H1 (cell line): ENCODE measurements around the gene LCN15. TPM values are rescaled to one million over a fixed set of nuclear protein-coding genes. Genes with fewer than 3 reads are reported as not detected.

Experiments used
- CTCF ChIA-PET: fragments of 300-600 bp; sonication (Branson Sonifier 250); formaldehyde crosslinking; loops from one replicate; lab custom pipeline; 2021; ENCODE audit not compliant: partially characterized antibody; lab: Charles Lee
- POLR2A ChIA-PET: fragments of 300-600 bp; sonication (Branson Sonifier 250); formaldehyde crosslinking; loops from one replicate; lab custom pipeline; 2021; ENCODE audit warnings: inconsistent platforms; ENCODE audit not compliant: partially characterized antibody; lab: Charles Lee
- DNase-seq, 2 experiments: peaks; one replicate each; pipeline versions ENCODE4 v3.0.0 to v3.0.0-alpha.2; 2010 to 2022; ENCODE audit warnings: low spot score in 2 of 2, low read depth in 1 of 2, mixed read lengths in 1 of 2
- FAIRE-seq: peaks from 2 replicates; lab custom pipeline; 2011; peaks lifted over from hg19 to GRCh38; lab: Jason Lieb, UNC
- H2AFZ ChIP-seq: 2 replicates; pipeline ENCODE4 v1.8.1; 2012; ENCODE audit warnings: low read length, inconsistent platforms
- H2AK5ac ChIP-seq: 2 replicates; pipeline ENCODE4 v1.6.1; 2013; ENCODE audit warnings: low read depth, low read length
- H2BK120ac ChIP-seq: replicated peaks from 2 replicates; pipeline ENCODE3; 2013; ENCODE audit warnings: low read depth, low read length, inconsistent platforms
- H2BK12ac ChIP-seq: 2 replicates; pipeline ENCODE4 v1.6.1; 2013; ENCODE audit warnings: low read depth, low read length
- H2BK15ac ChIP-seq: 2 replicates; pipeline ENCODE4 v1.6.1; 2013; ENCODE audit warnings: low read length
- H2BK20ac ChIP-seq: 2 replicates; pipeline ENCODE4 v1.6.1; 2013; ENCODE audit warnings: low read length
- H2BK5ac ChIP-seq: 2 replicates; pipeline ENCODE4 v1.6.1; 2013; ENCODE audit warnings: low read depth, low read length
- H3K14ac ChIP-seq: 2 replicates; pipeline ENCODE4 v1.6.1; 2013; ENCODE audit warnings: inconsistent platforms; ENCODE audit not compliant: insufficient read length
- H3K18ac ChIP-seq: 2 replicates; pipeline ENCODE4 v1.6.1; 2013; ENCODE audit warnings: low read length; ENCODE audit errors: extremely low read depth
- H3K23ac ChIP-seq: 2 replicates; pipeline ENCODE4 v1.6.1; 2013; ENCODE audit warnings: inconsistent platforms; ENCODE audit not compliant: insufficient read length
- H3K23me2 ChIP-seq: 2 replicates; pipeline ENCODE4 v1.6.1; 2013; ENCODE audit warnings: low read depth, low read length
- H3K27ac ChIP-seq: 2 replicates; pipeline ENCODE4 v1.6.1; 2011; ENCODE audit warnings: low read depth, low read length, inconsistent platforms
- H3K27me3 ChIP-seq, 4 experiments: replicated peaks in 1 of 4; 1 replicate in 1 of 4; 2 replicates in 3 of 4; pipeline versions ENCODE4 v1.6.1 to v1.8.1; 2011 to 2013; ENCODE audit warnings: low read length in 3 of 4, mild to moderate bottlenecking in 3 of 4, inconsistent platforms in 2 of 4, mixed read lengths in 2 of 4, moderate library complexity in 1 of 4; ENCODE audit not compliant: control insufficient read depth in 3 of 4, insufficient read depth in 3 of 4; ENCODE audit errors: extremely low read depth in 1 of 4
- H3K36me3 ChIP-seq, 4 experiments: 2 replicates each; pipeline versions ENCODE4 v1.6.1 to v1.8.1; 2011 to 2013; ENCODE audit warnings: mild to moderate bottlenecking in 4 of 4, low read length in 3 of 4, moderate library complexity in 2 of 4, control low read depth in 1 of 4, inconsistent platforms in 1 of 4; ENCODE audit not compliant: insufficient read depth in 4 of 4, control insufficient read depth in 2 of 4
- H3K4ac ChIP-seq: replicated peaks from 2 replicates; pipeline ENCODE3; 2013; ENCODE audit warnings: low read length, low read depth, mixed read lengths, inconsistent platforms; ENCODE audit not compliant: insufficient read length
- H3K4me1 ChIP-seq, 4 experiments: replicated peaks in 1 of 4; 1 replicate in 1 of 4; 2 replicates in 3 of 4; pipeline versions ENCODE4 v1.6.1 to v1.8.1; 2011 to 2013; ENCODE audit warnings: low read length in 3 of 4, inconsistent platforms in 2 of 4, mixed read lengths in 1 of 4; ENCODE audit not compliant: insufficient read depth in 4 of 4, control insufficient read depth in 3 of 4
- H3K4me2 ChIP-seq, 2 experiments: 2 replicates each; pipeline versions ENCODE4 v1.6.1 to v1.8.1; 2011 to 2013; ENCODE audit warnings: low read depth in 2 of 2, low read length in 2 of 2, control low read depth in 1 of 2, inconsistent platforms in 1 of 2, mild to moderate bottlenecking in 1 of 2; ENCODE audit not compliant: insufficient read depth in 1 of 2
- H3K4me3 ChIP-seq, 4 experiments: fragments of 200-600, 300-600 bp in 1 of 4; sonication (generic), shearing (Covaris generic), sonication (Bioruptor Twin) in 1 of 4; 2 replicates each; pipeline versions ENCODE4 v1.5.1 to v1.8.1; 2011 to 2016; ENCODE audit warnings: low read length in 4 of 4, low read depth in 3 of 4, control low read depth in 2 of 4, inconsistent platforms in 2 of 4, mild to moderate bottlenecking in 2 of 4, mixed read lengths in 1 of 4, moderate library complexity in 1 of 4; ENCODE audit not compliant: insufficient read depth in 2 of 4; ENCODE audit errors: extremely low read depth in 1 of 4
- H3K56ac ChIP-seq: replicated peaks from 2 replicates; pipeline ENCODE3; 2013; ENCODE audit warnings: low read depth, mild to moderate bottlenecking, mixed read lengths, low read length, inconsistent platforms; ENCODE audit not compliant: insufficient read length
- H3K79me1 ChIP-seq: 2 replicates; pipeline ENCODE4 v1.6.1; 2013; ENCODE audit warnings: low read depth, low read length, control low read depth
- H3K79me2 ChIP-seq, 2 experiments: 2 replicates each; pipeline versions ENCODE4 v1.6.1 to v1.8.1; 2012 to 2013; ENCODE audit warnings: low read length in 2 of 2, mild to moderate bottlenecking in 2 of 2, inconsistent platforms in 1 of 2; ENCODE audit not compliant: insufficient read depth in 2 of 2, control insufficient read depth in 1 of 2
- H3K9ac ChIP-seq, 4 experiments: replicated peaks in 1 of 4; 1 replicate in 1 of 4; 2 replicates in 3 of 4; pipeline versions ENCODE4 v1.6.1 to v1.8.1; 2011 to 2013; ENCODE audit warnings: low read depth in 3 of 4, low read length in 3 of 4, control low read depth in 2 of 4, mild to moderate bottlenecking in 2 of 4, moderate library complexity in 2 of 4, inconsistent platforms in 1 of 4; ENCODE audit errors: extremely low read depth in 1 of 4
- H3K9me3 ChIP-seq, 2 experiments: 2 replicates each; pipeline versions ENCODE4 v1.6.1 to v1.8.1; 2012 to 2013; ENCODE audit warnings: mild to moderate bottlenecking in 2 of 2, moderate library complexity in 2 of 2, control low read depth in 1 of 2, inconsistent platforms in 1 of 2, low read depth in 1 of 2, low read length in 1 of 2, mixed read lengths in 1 of 2; ENCODE audit not compliant: insufficient read depth in 2 of 2
- H4K20me1 ChIP-seq, 2 experiments: replicated peaks in 1 of 2; 2 replicates each; pipeline versions ENCODE3 to v1.8.1; 2011 to 2013; ENCODE audit warnings: inconsistent platforms in 2 of 2, low read length in 2 of 2, mild to moderate bottlenecking in 1 of 2; ENCODE audit not compliant: insufficient read depth in 2 of 2, control insufficient read depth in 1 of 2
- H4K5ac ChIP-seq: 2 replicates; pipeline ENCODE4 v1.6.1; 2013; ENCODE audit warnings: low read length, low read depth, mixed read lengths, inconsistent platforms; ENCODE audit not compliant: insufficient read length
- H4K8ac ChIP-seq: 2 replicates; pipeline ENCODE4 v1.8.0; 2013; ENCODE audit warnings: mild to moderate bottlenecking, moderate library complexity, low read length, inconsistent platforms; ENCODE audit not compliant: insufficient read depth; ENCODE audit errors: extremely low read depth
- H4K91ac ChIP-seq: replicated peaks from 2 replicates; pipeline ENCODE3; 2013; ENCODE audit warnings: low read length, mixed read lengths, inconsistent platforms; ENCODE audit not compliant: insufficient read length
- CBX8 ChIP-seq: fragments of 300-800, 300-1000 bp; sonication (generic); IDR thresholded peaks from 2 replicates; pipeline ENCODE4 v1.7.1; 2016; ENCODE audit warnings: low read depth, low read length, borderline replicate concordance
- CTBP2 ChIP-seq: IDR thresholded peaks from 2 replicates; pipeline ENCODE4 v1.7.0; 2011; ENCODE audit warnings: borderline replicate concordance, mild to moderate bottlenecking, moderate library complexity, mixed read lengths, low read length; ENCODE audit not compliant: insufficient read depth, insufficient read length
- GABPA ChIP-seq: IDR thresholded peaks from 2 replicates; pipeline ENCODE4 v1.6.1; 2011; ENCODE audit warnings: mild to moderate bottlenecking, low read length, moderate library complexity, borderline replicate concordance; ENCODE audit not compliant: insufficient read depth
- GTF2F1 ChIP-seq: IDR thresholded peaks from 2 replicates; pipeline ENCODE4 v1.6.1; 2012; ENCODE audit warnings: low read depth, low read length, improper control_type of control experiment, borderline replicate concordance
- JUN ChIP-seq: IDR thresholded peaks from 2 replicates; pipeline ENCODE4 v1.6.1; 2011; ENCODE audit warnings: low read depth, mild to moderate bottlenecking, improper control_type of control experiment, low read length
- JUND ChIP-seq: IDR thresholded peaks from 2 replicates; pipeline ENCODE4 v1.6.1; 2011; ENCODE audit warnings: mild to moderate bottlenecking, improper control_type of control experiment, low read length
- KDM1A ChIP-seq: fragments of 200-600, 300-600 bp; sonication (generic); IDR thresholded peaks from 2 replicates; pipeline ENCODE4 v1.7.1; 2016; ENCODE audit warnings: mild to moderate bottlenecking, low read length, borderline replicate concordance
- MAFK ChIP-seq: IDR thresholded peaks from 2 replicates; pipeline ENCODE4 v1.6.1; 2012; ENCODE audit warnings: low read depth, mild to moderate bottlenecking, improper control_type of control experiment, low read length
- POLR2A ChIP-seq, 2 experiments: IDR thresholded peaks; 1 replicate in 1 of 2; 2 replicates in 1 of 2; pipeline ENCODE4 v1.6.1; 2011; ENCODE audit warnings: low read depth in 2 of 2, low read length in 2 of 2, mild to moderate bottlenecking in 2 of 2; ENCODE audit errors: control extremely low read depth in 1 of 2
- POLR2AphosphoS5 ChIP-seq: IDR thresholded peaks from 2 replicates; pipeline ENCODE4 v1.6.1; 2011; ENCODE audit warnings: low read depth, low read length
- RFX5 ChIP-seq: IDR thresholded peaks from 2 replicates; pipeline ENCODE4 v1.6.1; 2011; ENCODE audit warnings: low read depth, low read length, improper control_type of control experiment, borderline replicate concordance
- SP1 ChIP-seq: IDR thresholded peaks from 2 replicates; pipeline ENCODE4 v1.6.1; 2011; ENCODE audit warnings: low read depth, low read length
- SUZ12 ChIP-seq: fragments of 200-600 bp; sonication (generic); IDR thresholded peaks from 2 replicates; pipeline ENCODE4 v1.6.1; 2012; ENCODE audit warnings: mild to moderate bottlenecking, inconsistent platforms, low read length, moderate library complexity, mixed read lengths
- TAF7 ChIP-seq: optimal IDR thresholded peaks from 2 replicates; pipeline ENCODE3; 2011; ENCODE audit warnings: low read depth, mild to moderate bottlenecking, inconsistent platforms, low read length, moderate library complexity, borderline replicate concordance
- WGBS, 2 experiments: shearing (Covaris generic) in 1 of 2; methylation state at CpG; one replicate each; pipeline versions ENCODE4 v1.1.6 to v1.1.7; 2013 to 2015; ENCODE audit warnings: low lambda C conversion rate in 2 of 2, mixed read lengths in 2 of 2, inconsistent platforms in 1 of 2, low coverage in 1 of 2, missing lambda C conversion rate in 1 of 2; ENCODE audit not compliant: insufficient replicate concordance in 2 of 2, insufficient coverage in 1 of 2, insufficient read length in 1 of 2; ENCODE audit errors: extremely low coverage in 1 of 2, missing lambda C conversion rate in 1 of 2; 5-methylcytosine and 5-hydroxymethylcytosine counted together
- polyA plus RNA-seq, 7 experiments: library from polyadenylated mRNA; depleted of rRNA in 3 of 7; stranded (reverse) in 5 of 7; unstranded in 2 of 7; fragments of >200 nt in 5 of 7; fragments of 200-250 nt in 2 of 7; gene quantifications; 1 replicate in 5 of 7; 2 replicates in 1 of 7; 4 replicates in 1 of 7; pipeline versions ENCODE4 v1.2.1 to v1.2.3, GENCODE V29; 2011 to 2013; ENCODE audit warnings: missing spikeins in 2 of 7, mixed read lengths in 2 of 7
- total RNA-seq: library from RNA; stranded (reverse); fragmentation: NEBNext Ultra II Directional; extraction: Animal tissue kit (Norgen Biotek cat#: 25700); gene quantifications from 2 replicates; pipeline ENCODE4 v1.2.1, GENCODE V29; 2021

Gene LCN15
- total and polyA plus RNA-seq, 2 of the 8 experiments (the other 6 are each of a cell fraction or from before 2014, with no cell fraction given): 0.08 to 0.47 TPM

DNA sequence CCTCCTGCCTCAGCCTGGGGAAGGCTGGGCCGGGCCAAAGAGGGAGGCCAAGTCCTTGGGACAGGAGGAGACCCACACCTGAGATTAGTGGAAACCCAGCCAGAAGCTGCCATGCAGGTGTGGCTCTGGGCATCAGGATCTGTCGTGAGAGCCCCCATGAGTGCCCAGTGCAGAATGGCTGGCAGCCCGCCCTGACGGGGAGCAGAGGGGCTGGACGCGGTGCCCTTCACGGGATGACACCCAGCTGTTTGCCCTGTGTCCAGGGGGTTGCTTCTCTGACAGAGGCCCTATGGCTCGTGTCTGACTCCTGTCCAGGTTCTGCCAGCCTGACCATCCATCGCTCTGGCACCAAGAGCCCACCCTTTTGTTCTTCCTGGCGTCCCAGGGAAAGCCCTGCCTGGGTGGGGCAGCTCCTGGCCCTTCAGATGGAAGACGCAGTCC, 43.4 kb downstream of the LCN15 start:
- Histone ChIP-seq H3K4me2 (no peak overlapping the region), H2BK12ac (no peak overlapping the region), H3K79me1 (peaks cover 6% of the 10 kb centered on the region), H3K4me1 (peaks cover 0 to 13% (median 1%) of the 10 kb centered on the region in 4 experiments; a peak in 4 of 7 replicates), H3K4ac (no peak overlapping the region), H3K14ac (no peak overlapping the region), H2AFZ (no peak overlapping the region), H3K36me3 (peaks cover 13 to 38% (median 27%) of the 10 kb centered on the region in 4 experiments; a peak in 7 of 8 replicates), H3K4me3 (no peak overlapping the region), H2BK15ac (no peak overlapping the region), H3K18ac (no peak overlapping the region), H2BK120ac (no peak overlapping the region), H4K20me1 (peaks cover 16 to 39% of the 10 kb centered on the region in 2 experiments), H2AK5ac (no peak overlapping the region), H3K23ac (no peak overlapping the region), H3K23me2 (no peaks in the 10 kb centered on the region; the same call in 1 of the 2 replicates), H2BK20ac (no peak overlapping the region), H3K9me3 (no peaks in the 10 kb centered on the region), H2BK5ac (0 out of 2 replicates have a peak overlapping the region, but pooled peaks have one; percentile 16), H4K91ac (no peak overlapping the region), H4K5ac (no peak overlapping the region), H3K27me3 (no peaks in the 10 kb centered on the region), H4K8ac (no peak overlapping the region), H3K56ac (no peak overlapping the region), H3K9ac (no peak overlapping the region), H3K27ac (no peak overlapping the region), H3K79me2 (peaks cover 0 to 6% of the 10 kb centered on the region in 2 experiments; a peak in 2 of 4 replicates)
- POLR2A ChIA-PET: interaction anchor here (1.1 to 11.2 kb wide), 5 partner anchors 8 to 31 kb away, joined by 3 to 223 read pairs (median 18); partner anchors contain the start of genes DIPK1B and LCN10
- CTCF ChIA-PET: interaction anchor here (0.6 to 9.2 kb wide), 8 partner anchors 7 to 371 kb away, joined by 3 to 62 read pairs (median 4); partner anchors contain the start of gene LCN8
- WGBS, 2 experiments: 90% methylated on average over 11 of the region's 11 CpGs; no CpG with 5 or more reads in 1 of the 2 experiments
- no peak for DNase-seq
- FAIRE-seq: no peak
- 0 out of 2 replicates have a peak, but pooled peaks have one; percentile 11 for TF ChIP-seq POLR2AphosphoS5
- TF ChIP-seq CBX8: no peak
- 0 out of 2 replicates have a peak, but pooled peaks have one; percentile 5 for TF ChIP-seq GABPA
- TF ChIP-seq SUZ12: no peak
- TF ChIP-seq MAFK: no peak
- TF ChIP-seq TAF7: no peak
- TF ChIP-seq SP1: no peak
- no peak for TF ChIP-seq JUN
- no peak for TF ChIP-seq KDM1A
- no peak for TF ChIP-seq POLR2A (IDR thresholded peaks at IDR 0.05; ENCODE audit: control extremely low read depth in 1 of 2, low read depth in 2 of 2, low read length in 2 of 2)
- no peak for TF ChIP-seq GTF2F1
- TF ChIP-seq CTBP2: no peak
- no peak for TF ChIP-seq RFX5
- no peak for TF ChIP-seq JUND
